ENCODE data around the gene JPH2. TPM values are rescaled to one million over a fixed set of nuclear protein-coding genes. Genes with fewer than 3 reads are reported as not detected.

JPH2 gene
- total RNA-seq, 2 donors from 2014 or later, result 169 to 179 TPM

DNA sequence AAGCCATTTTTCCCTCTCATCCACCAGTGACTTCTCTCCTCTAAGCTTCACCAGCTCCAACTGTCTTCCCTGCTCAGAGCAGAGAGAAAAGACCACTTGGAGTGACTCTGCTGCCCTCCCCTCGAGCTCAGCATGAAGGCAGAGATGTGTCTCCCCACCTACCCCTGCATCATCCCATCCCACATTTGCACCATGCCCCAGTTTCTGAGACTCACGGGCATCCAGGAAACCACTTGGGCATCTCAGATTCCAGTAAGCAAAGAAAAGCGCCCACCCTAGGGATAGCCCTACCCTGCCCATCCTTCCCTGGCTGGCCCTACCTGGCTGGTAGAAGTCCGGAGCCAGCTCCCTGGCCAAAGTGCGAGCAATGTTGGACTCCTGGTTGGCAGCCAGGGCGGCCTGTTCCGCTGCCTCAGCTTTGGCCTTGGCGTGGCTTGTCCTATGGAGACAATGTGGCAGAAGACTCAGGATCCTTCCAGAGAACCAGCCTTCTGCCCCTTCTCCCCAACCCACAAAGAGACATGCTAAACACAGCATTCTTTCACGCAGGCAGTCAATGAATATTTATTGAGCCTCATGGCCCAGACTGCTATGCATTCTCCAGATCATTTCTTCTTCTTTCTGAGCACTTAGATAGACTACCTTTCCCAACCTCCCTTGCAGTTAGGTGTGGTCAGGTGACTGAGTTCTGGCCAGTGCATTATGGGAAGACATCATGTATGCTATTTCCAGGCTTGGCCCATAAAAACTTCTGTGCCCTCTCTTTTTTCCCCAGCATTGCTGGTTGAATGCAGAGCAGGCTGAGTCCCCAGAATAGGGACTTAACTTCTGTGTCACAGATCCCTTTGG, 68.6 kb downstream of the JPH2 start:
- H3K4me3 ChIP-seq, result no peak overlapping the region
- H3K27ac ChIP-seq, result no peak overlapping the region
- no peaks in the 10 kb centered on the region for H3K27me3 ChIP-seq (replicated peaks; ENCODE audit: insufficient read depth)
- H3K4me1 ChIP-seq (ENCODE audit: control insufficient read depth in 1 of 2, low read depth in 2 of 2), result peaks cover 5 to 61% of the 10 kb centered on the region in 2 donors
- ATAC-seq (ENCODE audit: insufficient number of reproducible peaks, low FRiP score, low read depth) (no peak), DNase-seq (ENCODE audit: low spot score) (no peak)
- H3K9me3 ChIP-seq, result no peaks in the 10 kb centered on the region
- no peak for TF ChIP-seq CTCF (IDR thresholded peaks at IDR 0.05)
- peaks cover 14% of the 10 kb centered on the region for H3K36me3 ChIP-seq

DNA sequence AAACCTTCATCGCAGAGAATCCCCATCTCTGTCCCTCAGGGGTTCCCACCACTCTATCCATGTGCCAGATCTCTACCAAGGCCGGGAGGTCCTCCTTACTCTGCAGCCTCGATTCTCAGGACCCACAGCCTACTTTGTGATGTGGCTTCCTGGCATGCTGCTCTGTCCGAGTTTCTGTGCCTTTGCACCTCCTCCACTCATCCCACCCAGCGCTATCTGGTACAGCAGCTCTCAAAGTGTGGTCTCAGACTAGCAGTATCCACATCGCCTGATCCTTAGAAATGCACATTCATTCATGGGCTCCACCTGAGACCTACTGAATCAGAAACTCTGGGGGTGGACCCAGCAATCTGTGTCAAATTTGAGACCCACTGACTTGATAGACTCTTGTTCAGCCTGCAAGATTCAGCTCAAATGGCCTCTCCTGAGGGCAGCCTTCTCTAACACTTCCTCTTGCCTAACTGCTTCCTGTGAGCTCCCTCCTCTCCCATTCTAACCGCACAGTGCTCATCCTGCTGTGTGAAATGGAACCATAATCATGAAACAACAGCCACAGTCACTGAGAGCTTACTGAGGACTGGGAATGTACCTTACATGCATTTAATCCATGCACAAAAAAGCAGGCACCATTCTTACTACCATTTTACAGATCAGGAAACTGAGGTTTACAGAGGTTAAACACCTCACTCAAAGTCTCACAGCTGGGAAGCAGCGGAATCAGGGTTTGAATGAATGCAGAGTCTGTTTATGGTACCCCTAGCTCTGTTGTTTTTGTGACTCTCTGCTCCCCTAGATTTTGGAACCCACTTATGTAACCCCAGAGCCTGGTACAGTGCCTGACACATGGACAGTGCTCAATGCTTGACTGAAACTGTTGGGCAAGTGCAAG, 69.4 kb downstream of the JPH2 start:
- Histone ChIP-seq H3K36me3 (peaks cover 23% of the 10 kb centered on the region), H3K27ac (peak overlapping the region in 1 of 2 donors; percentile 7), H3K4me1 (ENCODE audit: control insufficient read depth in 1 of 2, low read depth in 2 of 2) (peaks cover 0 to 61% of the 10 kb centered on the region in 2 donors), H3K27me3 (replicated peaks; ENCODE audit: insufficient read depth) (no peaks in the 10 kb centered on the region), H3K4me3 (no peak overlapping the region), H3K9me3 (no peaks in the 10 kb centered on the region)
- DNase-seq (ENCODE audit: low spot score), result no peak
- ATAC-seq (ENCODE audit: insufficient number of reproducible peaks, low FRiP score, low read depth), result no peak
- no peak for TF ChIP-seq CTCF (IDR thresholded peaks at IDR 0.05)

- ATAC-seq (ENCODE audit: insufficient number of reproducible peaks, low FRiP score, low read depth), result no peak
- Histone ChIP-seq H3K27ac (no peak overlapping the region), H3K4me1 (ENCODE audit: control insufficient read depth in 1 of 2, low read depth in 2 of 2) (peaks cover 0 to 64% of the 10 kb centered on the region in 2 donors), H3K36me3 (peaks cover 26% of the 10 kb centered on the region), H3K4me3 (no peak overlapping the region), H3K27me3 (replicated peaks; ENCODE audit: insufficient read depth) (no peaks in the 10 kb centered on the region), H3K9me3 (no peaks in the 10 kb centered on the region)
- no peak for TF ChIP-seq CTCF (IDR thresholded peaks at IDR 0.05)
- no peak for DNase-seq (ENCODE audit: low spot score)
Measured at GRCh38 chr20:44115762-44116644, 71.0 kb downstream of the JPH2 start.

GRCh38 chr20:44115181-44115580, 71.8 kb downstream of the JPH2 start:
- H3K4me1 ChIP-seq (ENCODE audit: control insufficient read depth in 1 of 2, low read depth in 2 of 2), result peaks cover 0 to 58% of the 10 kb centered on the region in 2 donors

More at GRCh38 chr20:44115181-44115580, 71.8 kb downstream of the JPH2 start:
- no peaks in the 10 kb centered on the region for H3K9me3 ChIP-seq
- no peak for DNase-seq (ENCODE audit: low spot score)
- ATAC-seq (ENCODE audit: insufficient number of reproducible peaks, low FRiP score, low read depth), result no peak
- H3K27me3 ChIP-seq (replicated peaks; ENCODE audit: insufficient read depth), result no peaks in the 10 kb centered on the region
- no peak overlapping the region for H3K27ac ChIP-seq
- TF ChIP-seq CTCF (IDR thresholded peaks at IDR 0.05), result no peak
- H3K36me3 ChIP-seq, result peaks cover 26% of the 10 kb centered on the region
- H3K4me3 ChIP-seq, result no peak overlapping the region

All from thoracic aorta (tissue), 2 donors.